HFF-Myc (cell line): ENCODE measurements around the gene INSR.
"Not testable (repeated sequence)": the region's sequence is repeated elsewhere in the genome, so short reads cannot be mapped to it uniquely, and the experiment has no call there.

ENCODE experiments used
- DNase-seq: peaks from one replicate; pipeline ENCODE4 v3.0.0-alpha.2; 2011; ENCODE audit warnings: low read depth; ENCODE audit errors: extremely low read depth
- H3K4me3 ChIP-seq: replicated peaks from 2 replicates; pipeline ENCODE4 v1.5.1; 2011; ENCODE audit warnings: low read depth, mild to moderate bottlenecking, control low read depth, low read length
- TF ChIP-seq, protein P1 (sequence below): IDR thresholded peaks from 2 replicates; pipeline ENCODE4 v1.5.1; 2012; ENCODE audit warnings: mild to moderate bottlenecking, low read depth, low read length, control low read depth; ENCODE audit errors: missing control alignments

The INSR gene

DNA sequence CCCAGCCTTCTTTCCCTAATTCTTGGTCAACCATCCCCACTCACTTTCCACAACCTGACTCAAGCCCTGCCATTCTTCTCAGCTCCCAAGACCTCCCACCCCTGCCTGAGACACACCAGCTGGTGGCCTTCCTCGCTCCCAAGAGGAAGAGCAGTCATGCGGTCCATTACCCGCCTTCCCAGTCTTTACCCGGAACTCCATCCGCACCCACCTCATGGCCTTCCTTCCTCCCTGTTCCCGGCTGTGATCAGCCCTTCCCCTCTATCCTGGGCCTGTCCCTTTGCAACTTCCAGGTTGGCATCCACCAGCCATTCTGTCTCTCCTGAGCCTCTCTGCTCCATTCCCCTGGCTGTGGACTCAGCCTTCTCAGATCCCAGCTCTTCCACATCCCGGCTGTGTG lies 18.6 kb upstream of the INSR start:
- no peak for DNase-seq

DNA sequence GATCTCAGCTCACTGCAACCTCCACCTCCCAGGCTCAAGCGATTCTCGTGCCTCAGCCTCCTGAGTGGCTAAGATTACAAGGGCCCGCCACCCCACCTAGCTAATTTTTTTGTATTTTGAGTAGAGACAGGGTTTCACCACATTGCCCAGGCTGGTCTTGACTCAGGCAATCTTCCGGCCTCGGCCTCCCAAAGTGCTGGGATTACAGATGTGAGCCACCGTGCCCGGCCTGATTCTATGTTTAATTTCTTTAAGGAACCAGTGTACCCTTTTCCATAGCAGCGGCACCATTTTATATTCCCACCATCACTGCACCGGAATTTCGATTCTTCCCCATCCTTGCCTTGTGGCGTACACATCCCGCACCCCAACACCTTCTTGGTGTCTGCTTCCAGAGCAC lies 17.7 kb upstream of the INSR start:
- TF ChIP-seq, protein P1, sequence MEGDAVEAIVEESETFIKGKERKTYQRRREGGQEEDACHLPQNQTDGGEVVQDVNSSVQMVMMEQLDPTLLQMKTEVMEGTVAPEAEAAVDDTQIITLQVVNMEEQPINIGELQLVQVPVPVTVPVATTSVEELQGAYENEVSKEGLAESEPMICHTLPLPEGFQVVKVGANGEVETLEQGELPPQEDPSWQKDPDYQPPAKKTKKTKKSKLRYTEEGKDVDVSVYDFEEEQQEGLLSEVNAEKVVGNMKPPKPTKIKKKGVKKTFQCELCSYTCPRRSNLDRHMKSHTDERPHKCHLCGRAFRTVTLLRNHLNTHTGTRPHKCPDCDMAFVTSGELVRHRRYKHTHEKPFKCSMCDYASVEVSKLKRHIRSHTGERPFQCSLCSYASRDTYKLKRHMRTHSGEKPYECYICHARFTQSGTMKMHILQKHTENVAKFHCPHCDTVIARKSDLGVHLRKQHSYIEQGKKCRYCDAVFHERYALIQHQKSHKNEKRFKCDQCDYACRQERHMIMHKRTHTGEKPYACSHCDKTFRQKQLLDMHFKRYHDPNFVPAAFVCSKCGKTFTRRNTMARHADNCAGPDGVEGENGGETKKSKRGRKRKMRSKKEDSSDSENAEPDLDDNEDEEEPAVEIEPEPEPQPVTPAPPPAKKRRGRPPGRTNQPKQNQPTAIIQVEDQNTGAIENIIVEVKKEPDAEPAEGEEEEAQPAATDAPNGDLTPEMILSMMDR = no peak
- H3K4me3 ChIP-seq = no peak overlapping the region
- no peak for DNase-seq

More for the DNA sequence above, 18.6 kb upstream of the INSR start:
- TF ChIP-seq, protein P1 = no peak
- no peak overlapping the region for H3K4me3 ChIP-seq

DNA sequence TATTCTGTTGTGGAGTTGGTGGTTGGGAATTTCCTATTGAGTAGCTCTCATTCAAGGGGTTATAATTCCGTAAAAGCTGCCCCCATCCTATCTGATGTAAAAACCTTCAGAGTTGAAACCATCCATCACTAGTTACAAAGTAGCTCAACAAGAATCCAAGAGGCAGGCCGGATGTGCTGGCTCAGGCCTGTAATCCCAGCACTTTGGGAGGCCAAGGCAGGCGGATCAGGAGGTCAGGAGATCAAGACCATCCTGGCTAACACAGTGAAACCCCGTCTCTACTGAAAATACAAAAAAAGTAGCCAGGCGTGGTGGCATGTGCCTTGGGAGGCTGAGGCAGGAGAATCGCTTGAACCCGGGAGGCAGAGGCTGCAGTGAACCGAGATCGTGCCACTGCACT lies 14.1 kb upstream of the INSR start:
- H3K4me3 ChIP-seq, DNase-seq: not testable (repeated sequence)

DNA sequence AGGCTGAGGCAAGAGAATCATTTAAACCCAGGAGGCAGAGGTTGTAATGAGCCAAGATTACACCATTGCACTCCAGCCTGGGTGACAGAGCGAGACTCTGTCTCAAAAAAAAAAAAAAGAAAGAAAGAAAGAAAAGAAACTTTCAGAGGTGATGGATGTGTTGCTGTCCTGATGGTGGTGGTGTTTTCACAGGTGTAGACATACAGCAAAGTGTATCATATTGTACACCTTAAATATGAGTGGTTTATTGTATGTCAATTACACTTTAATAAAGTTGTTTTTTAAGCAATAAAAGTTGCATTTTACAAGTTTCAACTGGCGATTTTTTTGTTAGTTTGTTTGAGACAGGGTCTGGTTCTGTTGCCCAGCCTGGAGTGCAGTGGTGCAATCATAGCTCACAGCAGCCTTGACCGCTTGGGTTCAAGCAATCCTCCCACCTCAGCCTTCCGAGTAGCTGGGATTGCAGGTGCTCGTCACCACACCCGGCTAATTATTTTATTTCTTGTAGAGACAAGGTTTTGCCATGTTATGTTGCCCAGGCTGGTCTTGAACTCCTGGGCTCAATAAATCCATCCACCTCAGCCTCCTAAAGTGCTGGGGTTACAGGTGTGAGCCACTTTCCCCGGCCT lies 13.5 kb upstream of the INSR start:
- no peak for DNase-seq
- TF ChIP-seq, protein P1 = no peak

DNA sequence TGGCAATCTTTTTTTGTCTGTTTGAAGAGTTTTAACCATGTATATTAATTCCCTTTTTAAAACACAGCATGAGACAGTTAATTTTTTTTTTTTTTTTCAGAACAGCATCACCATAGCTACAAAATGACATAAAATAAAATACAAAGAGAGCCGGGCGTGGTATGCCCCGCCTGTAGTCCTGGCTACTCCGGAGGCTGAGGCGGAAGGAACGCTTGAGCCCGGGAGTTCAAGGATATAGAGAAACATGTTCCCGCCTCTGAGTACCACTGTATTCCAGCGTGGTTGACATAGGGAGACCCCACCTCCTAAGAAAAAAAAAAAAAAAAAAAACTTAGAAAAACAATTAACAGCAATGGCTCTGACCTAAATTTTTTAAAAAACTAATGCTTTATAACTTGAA lies 10.0 kb upstream of the INSR start:
- H3K4me3 ChIP-seq = no peak overlapping the region
- TF ChIP-seq, protein P1 = no peak
- no peak for DNase-seq

More for the DNA sequence above, 13.5 kb upstream of the INSR start:
- H3K4me3 ChIP-seq = no peak overlapping the region

DNA sequence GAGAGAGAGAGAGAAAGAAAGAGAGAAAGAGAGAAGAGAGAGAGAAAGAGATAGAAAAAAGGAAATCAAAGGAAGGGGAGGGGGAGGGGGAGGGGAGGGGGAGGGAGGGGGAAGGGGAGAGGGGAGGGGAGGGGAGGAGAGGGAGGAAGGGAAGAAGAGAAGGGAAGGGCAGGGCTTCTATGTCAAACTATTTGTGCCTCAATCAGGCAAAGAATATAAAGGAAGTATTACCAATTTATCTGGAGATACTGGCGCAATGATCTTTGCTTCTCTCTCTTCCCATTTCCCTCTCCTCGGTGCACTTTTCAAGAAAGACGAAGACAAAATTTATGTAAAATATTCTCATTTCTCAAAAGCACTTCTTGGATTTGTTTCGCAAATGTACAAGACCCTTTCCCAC lies 9.3 kb upstream of the INSR start:
- no peak overlapping the region for H3K4me3 ChIP-seq
- TF ChIP-seq, protein P1 = no peak
- no peak for DNase-seq

DNA sequence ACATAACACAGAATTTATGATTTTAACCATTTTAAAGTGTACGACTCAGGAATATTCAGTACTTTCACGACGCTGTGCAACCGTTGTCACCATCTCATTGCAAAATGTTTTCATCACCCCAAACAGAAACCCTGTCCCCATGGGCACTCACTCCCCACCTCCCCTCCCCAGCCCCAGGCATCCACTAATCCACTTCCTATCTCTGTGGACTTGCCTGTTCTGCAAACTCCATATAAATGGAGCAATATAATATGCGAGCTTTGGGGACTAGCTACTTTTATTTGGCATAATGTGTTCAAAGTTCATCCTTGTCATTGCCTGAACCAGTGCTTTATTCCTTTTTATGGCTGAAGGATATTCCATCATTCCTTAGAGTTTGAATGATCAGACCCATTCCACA lies 7.3 kb upstream of the INSR start:
- no peak for DNase-seq
- TF ChIP-seq, protein P1 = no peak

More for the DNA sequence above, 7.3 kb upstream of the INSR start:
- no peak overlapping the region for H3K4me3 ChIP-seq
